ENCODE results near the gene CTXN3. TPM values are rescaled to one million over a fixed set of nuclear protein-coding genes. Genes with fewer than 3 reads are reported as not detected.

CTXN3 gene
- total RNA-seq, 2 donors from 2014 or later, result not detected

GRCh38 chr5:127619908-127620479, 28.9 kb upstream of the CTXN3 start:
- no peak for DNase-seq
- peaks cover 13% of the 10 kb centered on the region for H3K9me3 ChIP-seq (ENCODE audit: control insufficient read depth, low read length)
- H3K27me3 ChIP-seq (ENCODE audit: control insufficient read depth, insufficient read depth, low read length, poor library complexity, severe bottlenecking), result no peaks in the 10 kb centered on the region
- no peak overlapping the region for H3K4me3 ChIP-seq (ENCODE audit: low read length)
- no peak overlapping the region for H3K4me3 Mint-ChIP-seq
- H3K27me3 Mint-ChIP-seq (ENCODE audit: insufficient read depth), result no peaks in the 10 kb centered on the region
- no peaks in the 10 kb centered on the region for H3K36me3 Mint-ChIP-seq (ENCODE audit: low read depth)
- H3K36me3 ChIP-seq (ENCODE audit: control insufficient read depth, insufficient read depth, low read length), result no peaks in the 10 kb centered on the region
- TF ChIP-seq, protein P1, sequence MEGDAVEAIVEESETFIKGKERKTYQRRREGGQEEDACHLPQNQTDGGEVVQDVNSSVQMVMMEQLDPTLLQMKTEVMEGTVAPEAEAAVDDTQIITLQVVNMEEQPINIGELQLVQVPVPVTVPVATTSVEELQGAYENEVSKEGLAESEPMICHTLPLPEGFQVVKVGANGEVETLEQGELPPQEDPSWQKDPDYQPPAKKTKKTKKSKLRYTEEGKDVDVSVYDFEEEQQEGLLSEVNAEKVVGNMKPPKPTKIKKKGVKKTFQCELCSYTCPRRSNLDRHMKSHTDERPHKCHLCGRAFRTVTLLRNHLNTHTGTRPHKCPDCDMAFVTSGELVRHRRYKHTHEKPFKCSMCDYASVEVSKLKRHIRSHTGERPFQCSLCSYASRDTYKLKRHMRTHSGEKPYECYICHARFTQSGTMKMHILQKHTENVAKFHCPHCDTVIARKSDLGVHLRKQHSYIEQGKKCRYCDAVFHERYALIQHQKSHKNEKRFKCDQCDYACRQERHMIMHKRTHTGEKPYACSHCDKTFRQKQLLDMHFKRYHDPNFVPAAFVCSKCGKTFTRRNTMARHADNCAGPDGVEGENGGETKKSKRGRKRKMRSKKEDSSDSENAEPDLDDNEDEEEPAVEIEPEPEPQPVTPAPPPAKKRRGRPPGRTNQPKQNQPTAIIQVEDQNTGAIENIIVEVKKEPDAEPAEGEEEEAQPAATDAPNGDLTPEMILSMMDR (conservative IDR thresholded peaks at IDR 0.05), result no peak
- no peaks in the 10 kb centered on the region for H3K4me1 ChIP-seq (ENCODE audit: control insufficient read depth, insufficient read depth, low read length)
- no peak overlapping the region for H3K27ac Mint-ChIP-seq
- no peak overlapping the region for H3K9ac ChIP-seq (ENCODE audit: extremely low read depth, low read length, poor library complexity, severe bottlenecking)
- 81 to 93% methylated on average over 3 to 5 of the region's 5 CpGs for WGBS, 2 experiments (ENCODE audit: insufficient coverage in 1 of 2, insufficient read length in 1 of 2)
- peaks cover 14% of the 10 kb centered on the region for H3K4me1 Mint-ChIP-seq
- peaks cover 4% of the 10 kb centered on the region for H3K9me3 Mint-ChIP-seq
- H3K27ac ChIP-seq (ENCODE audit: low read depth, low read length), result no peak overlapping the region

DNA sequence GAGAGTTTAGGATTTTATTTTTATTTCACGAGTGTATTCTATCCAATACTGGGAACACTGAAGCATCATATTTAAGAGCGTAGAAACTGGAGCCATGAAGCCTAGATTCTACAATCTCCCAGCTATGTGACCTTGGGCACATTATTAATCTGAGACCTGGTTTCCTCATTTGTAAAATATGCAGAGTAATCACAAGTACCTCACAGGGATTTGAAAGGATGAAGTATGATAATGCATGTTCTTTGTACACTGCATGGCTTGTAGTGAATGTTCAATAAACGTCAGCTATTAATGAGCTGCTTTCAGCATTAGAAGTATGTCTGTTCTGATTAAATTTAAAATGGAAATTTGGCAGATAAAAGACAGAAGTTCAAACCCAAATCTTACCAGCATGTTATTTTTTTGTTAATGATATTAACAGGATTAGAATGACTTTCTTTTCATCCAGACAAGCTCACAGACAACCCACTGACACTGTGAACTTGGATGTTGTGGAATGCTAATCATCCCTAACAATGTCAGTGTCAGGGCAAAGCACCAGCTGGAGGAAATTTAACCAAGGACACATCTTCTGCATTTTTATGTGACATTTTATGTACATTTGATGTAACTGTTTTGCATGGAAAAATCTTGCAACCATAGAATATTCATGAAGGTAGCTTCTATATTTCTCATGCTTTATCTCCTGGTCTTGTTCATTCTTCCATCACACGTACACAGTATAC, 27.1 kb upstream of the CTXN3 start:
- DNase-seq, result no peak
- no peak overlapping the region for H3K27ac ChIP-seq (ENCODE audit: low read depth, low read length)

DNA sequence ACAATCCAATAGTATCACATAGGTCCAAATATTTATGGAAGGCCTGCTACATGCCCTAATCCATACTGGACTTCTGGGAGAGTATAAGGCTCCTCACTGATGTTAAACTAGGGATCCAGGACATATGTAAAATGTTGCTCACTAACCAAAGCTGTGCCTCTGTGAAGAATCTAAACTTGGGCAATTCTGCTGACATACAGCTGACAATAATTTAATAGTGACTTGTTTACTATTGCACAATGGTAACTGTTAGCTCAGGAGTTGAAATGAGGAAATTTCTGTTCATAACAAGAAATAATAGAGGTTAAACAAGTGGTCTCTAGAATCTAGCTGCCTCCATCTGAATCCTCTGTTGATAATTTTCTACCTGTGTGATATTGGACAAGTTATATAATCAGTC, 14.9 kb upstream of the CTXN3 start:
- Histone ChIP-seq H3K4me1 (ENCODE audit: control insufficient read depth, insufficient read depth, low read length) (no peaks in the 10 kb centered on the region), H3K27ac (ENCODE audit: low read depth, low read length) (no peak overlapping the region), H3K4me3 (ENCODE audit: low read length) (no peak overlapping the region), H3K9me3 (ENCODE audit: control insufficient read depth, low read length) (no peaks in the 10 kb centered on the region), H3K36me3 (ENCODE audit: control insufficient read depth, insufficient read depth, low read length) (no peaks in the 10 kb centered on the region), H3K9ac (ENCODE audit: extremely low read depth, low read length, poor library complexity, severe bottlenecking) (no peak overlapping the region), H3K27me3 (ENCODE audit: control insufficient read depth, insufficient read depth, low read length, poor library complexity, severe bottlenecking) (no peaks in the 10 kb centered on the region)
- no peaks in the 10 kb centered on the region for H3K36me3 Mint-ChIP-seq (ENCODE audit: low read depth)
- DNase-seq, result no peak
- no peak overlapping the region for H3K27ac Mint-ChIP-seq
- H3K4me1 Mint-ChIP-seq, result no peaks in the 10 kb centered on the region
- H3K4me3 Mint-ChIP-seq, result no peak overlapping the region
- no peaks in the 10 kb centered on the region for H3K9me3 Mint-ChIP-seq
- TF ChIP-seq, protein P1 (conservative IDR thresholded peaks at IDR 0.05), result no peak
- no peaks in the 10 kb centered on the region for H3K27me3 Mint-ChIP-seq (ENCODE audit: insufficient read depth)

More for the DNA sequence above, 27.1 kb upstream of the CTXN3 start:
- Histone ChIP-seq H3K36me3 (ENCODE audit: control insufficient read depth, insufficient read depth, low read length) (no peaks in the 10 kb centered on the region), H3K9me3 (ENCODE audit: control insufficient read depth, low read length) (no peaks in the 10 kb centered on the region), H3K4me1 (ENCODE audit: control insufficient read depth, insufficient read depth, low read length) (no peaks in the 10 kb centered on the region), H3K27me3 (ENCODE audit: control insufficient read depth, insufficient read depth, low read length, poor library complexity, severe bottlenecking) (no peaks in the 10 kb centered on the region), H3K9ac (ENCODE audit: extremely low read depth, low read length, poor library complexity, severe bottlenecking) (no peak overlapping the region), H3K4me3 (ENCODE audit: low read length) (no peak overlapping the region)
- Mint-ChIP-seq H3K9me3 (no peaks in the 10 kb centered on the region), H3K4me1 (peaks cover 6% of the 10 kb centered on the region), H3K27me3 (ENCODE audit: insufficient read depth) (no peaks in the 10 kb centered on the region), H3K27ac (no peak overlapping the region), H3K4me3 (no peak overlapping the region), H3K36me3 (ENCODE audit: low read depth) (no peaks in the 10 kb centered on the region)
- TF ChIP-seq, protein P1 (conservative IDR thresholded peaks at IDR 0.05), result no peak
- 90 to 100% methylated on average over 3 of the region's 4 CpGs for WGBS, 2 experiments (ENCODE audit: insufficient coverage in 1 of 2, insufficient read length in 1 of 2)

Measured in endodermal cell (in vitro differentiated cells).